ENCODE results near the gene ADPRH. TPM values are rescaled to one million over a fixed set of nuclear protein-coding genes. Genes with fewer than 3 reads are reported as not detected.

ADPRH gene
- total and polyA plus RNA-seq, 11 donors, result 5.0 to 17.5 (median 11.5) TPM

DNA sequence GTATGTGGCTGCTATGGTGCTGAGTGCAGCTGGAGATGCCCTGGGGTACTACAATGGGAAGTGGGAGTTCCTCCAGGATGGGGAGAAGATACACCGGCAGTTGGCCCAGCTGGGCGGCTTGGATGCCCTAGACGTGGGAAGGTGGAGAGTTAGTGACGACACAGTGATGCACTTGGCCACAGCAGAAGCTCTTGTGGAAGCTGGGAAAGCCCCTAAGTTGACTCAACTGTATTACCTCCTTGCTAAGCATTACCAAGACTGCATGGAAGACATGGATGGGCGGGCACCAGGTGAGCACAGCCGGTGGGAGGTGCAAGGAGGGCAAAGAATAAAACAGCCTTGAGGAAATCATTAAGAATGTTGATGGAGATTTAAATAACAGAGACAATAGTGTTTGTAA lies 2.9 kb downstream of the ADPRH start:
- ATAC-seq, result no peak
- intact Hi-C loops (cut with DNase I), result loop anchor here in 2 of 10 donors (5.0 kb wide), 3 partner anchors 45 to 95 kb away; partner anchors contain the start of genes COX17 (in 1 of the 2) and POPDC2 (in 1 of the 2)
- no peak overlapping the region for H3K27ac ChIP-seq

DNA sequence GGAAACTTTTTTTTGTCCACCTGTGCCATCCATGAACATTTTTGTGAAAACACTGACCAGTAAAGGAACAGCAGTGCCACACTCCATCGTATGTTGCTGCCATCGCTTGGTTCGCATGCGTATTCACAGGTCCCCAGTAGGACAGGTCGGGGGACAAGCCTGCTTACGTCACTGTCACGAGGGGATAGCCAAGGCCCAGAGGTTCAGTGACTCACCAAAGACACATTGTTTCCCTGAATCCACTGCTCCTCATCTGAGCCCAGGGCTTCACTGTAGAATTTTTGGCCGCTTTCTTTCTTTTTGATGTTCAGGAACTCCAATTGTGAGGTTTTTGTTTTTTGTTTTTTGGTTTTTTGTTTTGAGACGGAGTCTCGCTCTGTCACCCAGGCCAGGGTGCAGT lies 5.9 kb downstream of the ADPRH start:
- H3K27me3 ChIP-seq, result no peaks in the 10 kb centered on the region
- H3K4me1 ChIP-seq, result peaks cover 0 to 63% (median 5%) of the 10 kb centered on the region in 12 donors
- TF ChIP-seq, protein P1, sequence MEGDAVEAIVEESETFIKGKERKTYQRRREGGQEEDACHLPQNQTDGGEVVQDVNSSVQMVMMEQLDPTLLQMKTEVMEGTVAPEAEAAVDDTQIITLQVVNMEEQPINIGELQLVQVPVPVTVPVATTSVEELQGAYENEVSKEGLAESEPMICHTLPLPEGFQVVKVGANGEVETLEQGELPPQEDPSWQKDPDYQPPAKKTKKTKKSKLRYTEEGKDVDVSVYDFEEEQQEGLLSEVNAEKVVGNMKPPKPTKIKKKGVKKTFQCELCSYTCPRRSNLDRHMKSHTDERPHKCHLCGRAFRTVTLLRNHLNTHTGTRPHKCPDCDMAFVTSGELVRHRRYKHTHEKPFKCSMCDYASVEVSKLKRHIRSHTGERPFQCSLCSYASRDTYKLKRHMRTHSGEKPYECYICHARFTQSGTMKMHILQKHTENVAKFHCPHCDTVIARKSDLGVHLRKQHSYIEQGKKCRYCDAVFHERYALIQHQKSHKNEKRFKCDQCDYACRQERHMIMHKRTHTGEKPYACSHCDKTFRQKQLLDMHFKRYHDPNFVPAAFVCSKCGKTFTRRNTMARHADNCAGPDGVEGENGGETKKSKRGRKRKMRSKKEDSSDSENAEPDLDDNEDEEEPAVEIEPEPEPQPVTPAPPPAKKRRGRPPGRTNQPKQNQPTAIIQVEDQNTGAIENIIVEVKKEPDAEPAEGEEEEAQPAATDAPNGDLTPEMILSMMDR (IDR thresholded peaks at IDR 0.05), result no peak
- TF ChIP-seq POLR2A (IDR thresholded peaks at IDR 0.05), result no peak

More for the DNA sequence above, 2.9 kb downstream of the ADPRH start:
- H3K4me1 ChIP-seq, result peaks cover 0 to 51% (median 14%) of the 10 kb centered on the region in 12 donors
- no peak overlapping the region for H3K4me3 ChIP-seq
- TF ChIP-seq, protein P1 (IDR thresholded peaks at IDR 0.05), result no peak
- no peak for TF ChIP-seq POLR2A (IDR thresholded peaks at IDR 0.05)
- H3K36me3 ChIP-seq, result peaks cover 0 to 15% (median 8%) of the 10 kb centered on the region in 9 donors
- no peak for DNase-seq
- no peaks in the 10 kb centered on the region for H3K9me3 ChIP-seq
- 77 to 89% (median 80%) methylated on average over 6 of the region's 6 CpGs for WGBS, 4 donors
- no peaks in the 10 kb centered on the region for H3K27me3 ChIP-seq

DNA sequence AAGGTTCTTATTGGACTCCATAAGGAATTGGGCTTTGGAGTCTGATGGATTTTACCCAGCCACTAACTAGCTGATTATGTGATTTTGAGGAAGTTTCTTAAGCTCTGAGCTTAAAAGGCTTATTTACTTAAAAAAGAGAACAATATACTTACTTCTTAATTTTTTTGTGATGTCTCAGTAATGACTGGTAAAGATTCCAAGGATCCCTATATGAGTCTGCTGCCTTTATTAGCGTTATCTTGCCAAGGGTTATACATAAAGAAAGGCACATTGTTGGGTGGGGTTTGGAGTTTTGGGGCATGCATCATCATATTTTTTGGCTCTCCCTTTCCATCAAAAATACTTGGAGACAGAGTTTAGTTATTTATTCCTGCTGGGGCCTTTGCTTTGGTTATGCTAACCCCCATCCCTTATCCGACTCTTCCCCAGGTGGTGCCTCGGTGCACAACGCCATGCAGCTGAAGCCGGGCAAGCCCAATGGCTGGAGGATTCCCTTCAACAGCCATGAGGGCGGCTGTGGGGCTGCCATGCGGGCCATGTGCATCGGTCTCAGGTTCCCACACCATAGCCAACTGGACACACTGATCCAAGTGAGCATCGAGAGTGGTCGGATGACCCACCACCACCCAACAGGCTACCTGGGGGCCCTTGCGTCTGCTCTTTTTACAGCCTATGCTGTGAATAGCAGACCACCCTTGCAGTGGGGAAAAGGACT lies 6.7 kb downstream of the ADPRH start:
- peak overlapping the region in 1 of 12 donors; percentile 86 for H3K27ac ChIP-seq
- peaks cover 0 to 55% (median 0%) of the 10 kb centered on the region in 12 donors for H3K4me1 ChIP-seq
- no peak for DNase-seq
- no peak overlapping the region for H3K4me3 ChIP-seq
- 96 to 99% (median 98%) methylated on average over 10 to 11 of the region's 11 CpGs for WGBS, 4 donors
- H3K36me3 ChIP-seq, result peaks cover 0 to 42% (median 15%) of the 10 kb centered on the region in 9 donors
- H3K9me3 ChIP-seq, result no peaks in the 10 kb centered on the region
- H3K27me3 ChIP-seq, result no peaks in the 10 kb centered on the region
- TF ChIP-seq, protein P1 (IDR thresholded peaks at IDR 0.05), result no peak
- TF ChIP-seq POLR2A (IDR thresholded peaks at IDR 0.05), result no peak
- intact Hi-C loops (cut with DNase I), result no loop called here
- ATAC-seq, result no peak

More for the DNA sequence above, 5.9 kb downstream of the ADPRH start:
- Histone ChIP-seq H3K9me3 (no peaks in the 10 kb centered on the region), H3K36me3 (peaks cover 0 to 39% (median 15%) of the 10 kb centered on the region in 9 donors), H3K27ac (peak overlapping the region in 1 of 12 donors; percentile 86), H3K4me3 (no peak overlapping the region)
- ATAC-seq, result no peak
- no peak for DNase-seq
- 93 to 96% (median 94%) methylated on average over 10 of the region's 10 CpGs for WGBS, 4 donors
- intact Hi-C loops (cut with DNase I), result no loop called here

DNA sequence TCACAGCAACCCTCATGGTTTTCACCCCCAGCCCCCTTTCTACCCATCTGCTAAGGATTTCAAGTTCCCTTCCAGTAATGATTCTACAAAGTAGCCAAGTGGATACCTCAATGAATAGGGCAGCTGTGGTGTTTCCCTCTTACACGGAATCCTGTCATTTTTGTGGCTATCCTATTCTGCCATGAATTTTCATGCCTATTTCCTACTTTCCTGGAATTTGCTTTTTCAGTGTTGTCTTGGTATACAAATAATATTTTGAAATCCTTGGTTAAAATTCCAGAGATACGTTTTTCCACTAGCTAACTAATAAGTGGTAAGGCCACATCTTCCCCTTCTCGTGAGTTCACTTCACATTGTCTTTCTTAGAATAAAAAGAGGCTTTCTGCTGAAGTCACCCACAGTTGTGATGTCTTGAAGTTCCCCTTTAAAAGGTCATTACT lies 7.5 kb downstream of the ADPRH start:
- H3K9me3 ChIP-seq, result no peaks in the 10 kb centered on the region
- peak overlapping the region in 2 of 12 donors; percentile 8 to 86 for H3K27ac ChIP-seq
- 72 to 92% (median 91%) methylated on average over 3 of the region's 3 CpGs for WGBS, 4 donors
- intact Hi-C loops (cut with DNase I), result no loop called here
- DNase-seq (no peak), ATAC-seq (no peak)
- peaks cover 0 to 42% (median 15%) of the 10 kb centered on the region in 9 donors for H3K36me3 ChIP-seq
- no peaks in the 10 kb centered on the region for H3K27me3 ChIP-seq
- H3K4me1 ChIP-seq, result peaks cover 0 to 51% (median 0%) of the 10 kb centered on the region in 12 donors
- no peak for TF ChIP-seq POLR2A (IDR thresholded peaks at IDR 0.05)
- TF ChIP-seq, protein P1 (IDR thresholded peaks at IDR 0.05), result no peak
- no peak overlapping the region for H3K4me3 ChIP-seq
